DMS53 (cell line): ENCODE results near the gene GRAP.

Source experiments
- DNase-seq: peaks from one replicate; lab custom pipeline; 2025; lab: John Stamatoyannopoulos, UW

The GRAP gene

DNA sequence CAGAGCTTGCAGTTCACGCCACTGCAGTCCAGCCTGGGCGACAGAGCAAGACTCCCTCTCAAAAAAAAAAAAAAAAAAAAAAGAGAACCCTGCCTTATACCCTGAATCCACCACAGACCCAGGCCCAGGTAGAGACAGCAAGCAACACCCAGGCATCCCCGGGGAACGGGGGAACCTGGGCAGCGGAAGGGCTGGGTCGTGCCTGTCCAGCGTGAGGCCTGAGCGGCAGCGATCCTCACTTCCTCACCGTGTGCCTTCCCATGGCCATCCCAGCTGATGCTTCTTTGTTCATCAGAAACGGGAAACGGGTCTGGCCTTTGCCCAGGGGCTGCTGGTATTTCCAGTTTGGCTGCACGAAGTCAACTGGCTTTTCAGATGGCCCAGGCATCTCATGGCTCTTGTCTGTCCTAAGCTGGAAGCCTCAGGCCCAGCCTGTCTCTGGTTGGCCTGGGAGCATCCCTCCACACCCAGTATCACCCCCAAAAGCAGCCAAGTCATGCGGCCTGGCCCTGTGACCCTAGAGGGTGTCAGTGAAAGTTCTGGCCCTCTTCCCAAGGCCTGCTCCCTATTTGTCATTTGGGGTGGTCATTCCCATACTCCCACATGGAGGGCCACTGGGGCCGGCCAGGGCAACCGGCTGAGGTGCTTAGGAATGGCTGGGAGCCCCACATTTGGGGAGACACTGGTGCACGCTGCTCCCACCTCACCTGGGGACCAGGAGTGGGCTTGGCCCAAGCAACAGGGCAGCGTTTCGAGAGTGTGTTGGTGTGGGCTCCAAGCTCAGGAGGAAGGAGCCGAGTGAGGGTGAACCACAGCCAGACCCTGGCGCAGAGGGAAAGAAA is 62.3 kb downstream of the GRAP start:
- no peak for DNase-seq

GRCh38 chr17:18981642-18982424 is 64.9 kb downstream of the GRAP start:
- peak; percentile 7 for DNase-seq

GRCh38 chr17:18981335-18981641 is 65.5 kb downstream of the GRAP start:
- no peak for DNase-seq

DNA sequence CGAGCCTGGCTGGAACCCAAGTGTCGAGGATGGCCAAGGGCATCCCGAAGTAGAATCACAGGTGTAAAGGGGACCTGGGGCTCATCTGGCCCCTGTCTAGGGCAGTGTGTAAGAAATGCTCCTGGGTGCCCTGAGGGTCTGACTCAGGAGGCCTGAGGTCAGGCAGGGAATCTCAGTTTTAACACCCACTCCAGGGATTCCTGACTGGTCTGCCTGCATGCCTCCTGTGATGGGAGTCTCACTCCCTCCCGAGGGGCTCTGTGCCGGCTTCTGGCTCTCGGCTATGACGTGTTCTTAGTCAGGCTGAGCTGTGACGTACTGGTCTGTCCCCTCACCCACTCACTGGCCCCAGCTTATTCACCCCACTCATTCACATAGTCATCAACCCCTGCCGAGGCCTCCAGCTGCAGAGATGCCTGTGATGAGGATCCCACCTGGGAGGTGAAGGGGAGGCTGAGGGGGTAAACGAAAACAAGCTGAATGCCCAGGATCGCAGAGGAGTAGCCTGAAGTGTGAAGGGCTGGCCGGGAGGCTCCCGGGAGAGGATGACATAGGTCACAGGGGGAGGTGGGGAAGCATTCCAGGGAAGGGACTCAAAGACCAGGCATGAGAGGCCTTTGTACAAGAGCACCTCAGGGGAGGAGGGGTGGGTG is 65.9 kb downstream of the GRAP start:
- DNase-seq: no peak

DNA sequence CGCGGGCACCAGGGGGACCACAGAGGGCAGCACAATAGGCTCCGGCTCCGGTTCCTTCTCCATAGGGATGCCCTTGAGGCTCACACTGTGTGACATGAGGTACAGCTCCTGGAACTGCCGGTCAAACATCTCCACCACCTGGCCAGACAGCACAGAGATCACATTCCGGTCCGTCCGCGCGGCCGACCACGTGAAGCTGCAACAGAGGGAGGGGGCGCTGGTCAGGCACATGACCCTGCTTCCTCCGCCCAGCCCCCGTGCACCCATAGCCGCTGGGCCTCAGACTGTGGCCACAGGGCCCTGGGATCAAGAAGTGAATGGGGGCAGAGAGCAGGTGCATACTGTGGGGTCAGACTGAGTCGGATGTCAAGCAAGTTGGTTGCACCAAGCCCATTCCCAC is 68.1 kb downstream of the GRAP start:
- no peak for DNase-seq

- DNase-seq: no peak
These were observed 68.7 kb downstream of the GRAP start for GRCh38 chr17:18978050-18978449.

DNA sequence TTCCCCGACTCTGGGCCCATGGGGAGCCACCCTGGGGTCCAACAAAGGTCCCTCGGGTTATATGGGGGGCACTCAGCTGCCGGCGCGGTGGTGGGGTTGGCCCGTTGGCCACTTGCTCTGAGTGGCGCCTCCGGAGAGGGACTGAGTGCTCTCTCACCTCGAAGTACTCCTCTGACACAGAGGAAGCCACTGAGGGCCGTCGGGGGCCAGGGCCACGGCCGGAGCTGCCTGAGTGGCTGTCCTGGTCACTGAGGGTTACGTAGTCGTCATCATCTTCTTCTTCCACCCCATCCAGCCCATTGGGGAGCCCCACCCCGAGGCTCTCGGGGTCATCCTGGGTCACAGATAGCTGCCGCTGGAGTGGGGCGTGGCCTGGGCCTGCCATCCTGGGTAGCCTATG is 69.1 kb downstream of the GRAP start:
- DNase-seq: no peak

- DNase-seq: no peak
These were observed 69.7 kb downstream of the GRAP start for GRCh38 chr17:18977021-18977420.

DNA sequence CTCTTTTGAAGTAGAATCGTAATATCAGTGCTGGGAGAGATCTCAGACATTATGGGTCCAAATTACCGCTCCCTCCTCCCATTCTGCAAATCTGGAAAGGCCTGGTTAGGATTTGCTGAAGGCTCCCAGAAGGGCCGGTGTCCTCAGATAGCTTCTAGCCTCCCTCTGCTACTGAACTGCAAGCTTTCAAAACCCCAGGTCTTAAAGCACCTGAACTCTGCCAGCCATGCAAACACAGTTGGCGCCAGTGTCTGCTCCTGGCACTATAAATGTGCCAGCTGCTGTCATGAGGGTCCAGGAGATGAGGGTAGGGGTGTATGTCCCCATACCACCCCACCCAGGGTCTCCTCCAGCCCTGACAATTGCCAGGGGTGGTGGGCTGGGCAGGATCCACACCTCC is 70.6 kb downstream of the GRAP start:
- no peak for DNase-seq

- DNase-seq: no peak
These were observed 71.2 kb downstream of the GRAP start for GRCh38 chr17:18975597-18975996.

DNA sequence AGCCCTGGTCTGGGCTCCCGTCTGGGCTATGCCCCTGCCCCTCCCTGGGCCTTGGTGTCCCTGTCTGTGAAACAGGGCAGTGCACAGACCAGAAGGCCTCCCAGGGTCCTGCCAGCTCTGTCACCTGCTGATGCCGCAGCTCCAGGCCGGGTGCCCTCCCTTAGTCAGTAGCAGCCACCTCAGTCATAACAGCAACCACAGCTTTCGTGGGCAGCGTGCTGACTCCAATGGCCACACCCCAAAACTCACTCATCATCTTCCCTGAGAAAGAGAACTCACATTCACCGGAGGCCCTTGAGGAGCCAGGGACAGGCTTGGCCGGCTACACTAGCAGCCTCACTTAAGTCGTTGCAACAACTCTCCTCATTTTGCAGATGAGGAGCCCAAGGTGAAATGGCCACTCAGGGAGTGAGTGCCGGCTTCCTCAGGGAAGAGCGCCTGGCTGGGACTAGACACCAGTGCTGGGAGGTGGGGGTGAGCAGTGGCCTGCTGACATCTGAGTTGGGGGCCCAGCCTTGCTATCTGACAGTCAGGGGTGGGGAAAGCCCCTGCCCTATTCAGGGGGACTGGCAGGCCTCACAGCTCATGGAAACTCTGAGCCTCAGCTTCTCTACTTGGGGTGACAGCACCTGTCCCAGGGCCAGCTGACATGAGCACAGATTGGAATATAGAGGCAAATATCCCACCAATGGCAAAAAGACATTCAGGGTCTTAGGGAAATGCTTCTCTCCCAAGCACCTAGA is 72.2 kb downstream of the GRAP start:
- no peak for DNase-seq

GRCh38 chr17:18971801-18972200 is 75.0 kb downstream of the GRAP start:
- no peak for DNase-seq
